ENCODE data around the gene GABARAPL2. TPM values are rescaled to one million over a fixed set of nuclear protein-coding genes. Genes with fewer than 3 reads are reported as not detected.

Gene GABARAPL2
- total RNA-seq, 1 donor from 2014 or later: 34.6 TPM

GRCh38 chr16:75552951-75553350 lies 13.2 kb upstream of the GABARAPL2 start:
- peak; percentile 19 for DNase-seq (ENCODE audit: low read depth, low spot score)

GRCh38 chr16:75555213-75555706 lies 10.9 kb upstream of the GABARAPL2 start:
- DNase-seq (ENCODE audit: low read depth, low spot score): peak; percentile 79

- peak; percentile 63 for DNase-seq (ENCODE audit: low read depth, low spot score)
These were observed 10.3 kb upstream of the GABARAPL2 start, which contains the start of gene TMEM231 for GRCh38 chr16:75555707-75556430. TMEM231 (minus strand) TSS chr16:75556252; CDS start chr16:75556209, 43 bp downstream.

GRCh38 chr16:75556431-75556950 lies 9.7 kb upstream of the GABARAPL2 start:
- DNase-seq (ENCODE audit: low read depth, low spot score): no peak

GRCh38 chr16:75558846-75559401 lies 7.3 kb upstream of the GABARAPL2 start:
- DNase-seq (ENCODE audit: low read depth, low spot score): no peak

- DNase-seq (ENCODE audit: low read depth, low spot score): no peak
These were observed 6.4 kb upstream of the GABARAPL2 start for GRCh38 chr16:75559564-75560372.

GRCh38 chr16:75565640-75566039 lies 539 bp upstream of the GABARAPL2 start:
- no peak for DNase-seq (ENCODE audit: low read depth, low spot score)

GRCh38 chr16:75566758-75567255 lies 628 bp downstream of the GABARAPL2 start:
- no peak for DNase-seq (ENCODE audit: low read depth, low spot score)

- no peak for DNase-seq (ENCODE audit: low read depth, low spot score)
These were observed 1.7 kb downstream of the GABARAPL2 start for GRCh38 chr16:75567911-75568310.

- DNase-seq (ENCODE audit: low read depth, low spot score): no peak
These were observed 4.4 kb downstream of the GABARAPL2 start for GRCh38 chr16:75570396-75571065.

- no peak for DNase-seq (ENCODE audit: low read depth, low spot score)
These were observed 6.8 kb downstream of the GABARAPL2 start for GRCh38 chr16:75572864-75573542.

GRCh38 chr16:75573955-75574354 lies 7.8 kb downstream of the GABARAPL2 start:
- no peak for DNase-seq (ENCODE audit: low read depth, low spot score)

- DNase-seq (ENCODE audit: low read depth, low spot score): no peak
These were observed 9.8 kb downstream of the GABARAPL2 start for GRCh38 chr16:75575958-75576357.

- DNase-seq (ENCODE audit: low read depth, low spot score): no peak
These were observed 10.2 kb downstream of the GABARAPL2 start for GRCh38 chr16:75576384-75576811.

GRCh38 chr16:75578212-75578611 lies 12.0 kb downstream of the GABARAPL2 start:
- no peak for DNase-seq (ENCODE audit: low read depth, low spot score)

- DNase-seq (ENCODE audit: low read depth, low spot score): no peak
These were observed 12.5 kb downstream of the GABARAPL2 start for GRCh38 chr16:75578725-75579124.

GRCh38 chr16:75579281-75579834 lies 13.2 kb downstream of the GABARAPL2 start:
- DNase-seq (ENCODE audit: low read depth, low spot score): no peak

GRCh38 chr16:75584108-75584507 lies 17.9 kb downstream of the GABARAPL2 start:
- DNase-seq (ENCODE audit: low read depth, low spot score): no peak

GRCh38 chr16:75588716-75589115 lies 22.5 kb downstream of the GABARAPL2 start:
- DNase-seq (ENCODE audit: low read depth, low spot score): no peak

GRCh38 chr16:75589306-75589705 lies 23.1 kb downstream of the GABARAPL2 start:
- no peak for DNase-seq (ENCODE audit: low read depth, low spot score)

All from pulmonary artery endothelial cell (primary cell).